ENCODE data around the gene AMOTL1.

DNA sequence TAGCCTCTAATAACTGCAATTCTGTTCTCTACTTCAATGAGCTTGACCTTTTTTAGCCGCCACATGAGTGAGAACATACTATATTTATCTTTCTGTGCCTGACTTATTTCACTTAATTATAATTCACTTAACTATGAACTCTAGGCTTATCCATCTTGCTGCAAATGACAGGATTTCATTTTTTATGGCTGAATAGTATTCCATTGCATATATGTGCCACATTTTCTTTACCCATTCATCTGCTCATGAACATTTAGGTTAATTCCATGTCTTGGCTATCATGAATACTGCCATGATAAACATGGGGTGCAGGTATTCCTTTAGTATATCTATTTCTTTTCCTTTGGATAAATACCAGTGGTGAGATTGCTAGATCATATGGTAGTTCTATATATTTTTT is 120.0 kb downstream of the AMOTL1 start:
- TF ChIP-seq, protein P1, sequence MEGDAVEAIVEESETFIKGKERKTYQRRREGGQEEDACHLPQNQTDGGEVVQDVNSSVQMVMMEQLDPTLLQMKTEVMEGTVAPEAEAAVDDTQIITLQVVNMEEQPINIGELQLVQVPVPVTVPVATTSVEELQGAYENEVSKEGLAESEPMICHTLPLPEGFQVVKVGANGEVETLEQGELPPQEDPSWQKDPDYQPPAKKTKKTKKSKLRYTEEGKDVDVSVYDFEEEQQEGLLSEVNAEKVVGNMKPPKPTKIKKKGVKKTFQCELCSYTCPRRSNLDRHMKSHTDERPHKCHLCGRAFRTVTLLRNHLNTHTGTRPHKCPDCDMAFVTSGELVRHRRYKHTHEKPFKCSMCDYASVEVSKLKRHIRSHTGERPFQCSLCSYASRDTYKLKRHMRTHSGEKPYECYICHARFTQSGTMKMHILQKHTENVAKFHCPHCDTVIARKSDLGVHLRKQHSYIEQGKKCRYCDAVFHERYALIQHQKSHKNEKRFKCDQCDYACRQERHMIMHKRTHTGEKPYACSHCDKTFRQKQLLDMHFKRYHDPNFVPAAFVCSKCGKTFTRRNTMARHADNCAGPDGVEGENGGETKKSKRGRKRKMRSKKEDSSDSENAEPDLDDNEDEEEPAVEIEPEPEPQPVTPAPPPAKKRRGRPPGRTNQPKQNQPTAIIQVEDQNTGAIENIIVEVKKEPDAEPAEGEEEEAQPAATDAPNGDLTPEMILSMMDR (IDR thresholded peaks at IDR 0.05): no peak
- no peak for TF ChIP-seq EP300 (IDR thresholded peaks at IDR 0.05)
- no peak for TF ChIP-seq POLR2AphosphoS5 (IDR thresholded peaks at IDR 0.05)

Data from sigmoid colon (tissue), 4 donors.